Esophagus muscularis mucosa (tissue), 4 donors: ENCODE results near the gene DYNLT3. TPM values are rescaled to one million over a fixed set of nuclear protein-coding genes. Genes with fewer than 3 reads are reported as not detected.

Source experiments
- DNase-seq: peaks from one replicate; pipeline ENCODE4 v3.0.0-alpha.2; 2017; ENCODE audit errors: extremely low spot score
- H3K27ac ChIP-seq, 4 donors: fragments of 200-600 bp; sonication (generic); replicated peaks in 1 of 4; 1 replicate in 3 of 4; 2 replicates in 1 of 4; pipeline ENCODE4 v1.5.1; 2016 to 2019; ENCODE audit warnings: mild to moderate bottlenecking in 1 of 4
- H3K27me3 ChIP-seq, 4 donors: fragments of 200-600 bp; sonication (generic); one replicate each; pipeline versions ENCODE4 v1.5.1 to v1.6.0; 2016 to 2019
- H3K36me3 ChIP-seq, 4 donors: fragments of 200-600 bp; sonication (generic); one replicate each; pipeline ENCODE4 v1.5.1; 2016 to 2019
- H3K4me1 ChIP-seq, 4 donors: fragments of 200-600 bp; sonication (generic); one replicate each; pipeline ENCODE4 v1.5.1; 2016 to 2019
- H3K4me3 ChIP-seq, 4 donors: fragments of 200-600 bp; sonication (generic); 1 replicate in 2 of 4; 2 replicates in 2 of 4; pipeline ENCODE4 v1.5.1; 2016 to 2019; ENCODE audit warnings: mild to moderate bottlenecking in 4 of 4, moderate library complexity in 1 of 4
- H3K9me3 ChIP-seq, 4 donors: fragments of 200-600 bp; sonication (generic); 1 replicate in 3 of 4; 2 replicates in 1 of 4; pipeline ENCODE4 v1.5.1; 2016 to 2019
- EP300 ChIP-seq: sonication (generic); formaldehyde crosslinking; IDR thresholded peaks from one replicate; pipeline ENCODE4 v1.6.1; 2017; ENCODE audit warnings: antibody characterized with exemption
- POLR2A ChIP-seq: fragments of 450-650 bp; IDR thresholded peaks from one replicate; pipeline ENCODE4 v1.6.1; 2017; ENCODE audit warnings: antibody characterized with exemption, moderate library complexity, mild to moderate bottlenecking, low read depth
- intact Hi-C: fragments of 100-400 bp; cut with DNase I; formaldehyde crosslinking; loops from one replicate; pipeline ENCODE4 v1.15.1; 2023
- small RNA-seq, 3 donors: library from RNA; depleted of rRNA; stranded (forward); fragments of <200 nt; gene quantifications; one replicate each; pipeline ENCODE3, GENCODE V24; 2016
- total RNA-seq, 4 donors: library from RNA; depleted of rRNA; stranded (reverse); fragments of >200 nt; gene quantifications; one replicate each; pipeline versions ENCODE4 v1.1.0 to v1.2.1, GENCODE V29; 2016

DYNLT3 gene
- total RNA-seq, 4 donors from 2014 or later: 37.7 to 55.7 (median 49.9) TPM

DNA sequence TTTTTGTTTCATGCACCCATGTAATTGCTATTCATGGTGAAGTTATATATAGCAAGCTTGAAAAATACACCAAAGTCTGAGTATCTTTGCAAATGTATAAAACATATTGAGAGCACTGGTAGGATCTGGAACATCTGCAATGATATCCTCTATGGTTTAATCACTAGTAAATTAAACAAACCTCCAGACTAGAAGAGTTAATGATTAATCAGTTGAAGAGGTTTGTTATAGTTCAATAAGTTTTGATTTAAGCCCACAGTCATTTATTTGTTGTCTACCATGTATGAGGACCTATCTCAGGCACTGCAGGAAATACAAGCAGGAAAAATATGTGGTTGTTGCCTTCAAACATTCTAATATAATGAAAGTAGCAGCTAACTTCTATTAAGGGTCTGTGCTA is 51.1 kb downstream of the DYNLT3 start:
- H3K9me3 ChIP-seq: no peaks in the 10 kb centered on the region
- H3K27ac ChIP-seq: no peak overlapping the region
- TF ChIP-seq POLR2A: no peak
- TF ChIP-seq EP300: no peak
- H3K4me1 ChIP-seq: no peaks in the 10 kb centered on the region
- intact Hi-C loops: no loop called here
- no peaks in the 10 kb centered on the region for H3K27me3 ChIP-seq
- H3K36me3 ChIP-seq: no peaks in the 10 kb centered on the region
- DNase-seq: no peak
- no peak overlapping the region for H3K4me3 ChIP-seq

Small RNA genes lying within 50 kb of the gene (small RNA-seq; reads per million reads assigned to genes)
- 0 reads per million in 3 donors for gene RNU6-49P

Other genes starting within 250 kb of the DYNLT3 start
- 10 to 100 TPM in 2 of 4 donors, 1 to 10 TPM in 2; 8.4 to 11.9 (median 9.9) TPM for gene XK, start 161.8 kb downstream of the DYNLT3 start, total RNA-seq
- 10 to 100 TPM; 11.4 to 24.5 (median 14.0) TPM for gene CYBB, start 67.5 kb downstream of the DYNLT3 start, total RNA-seq
- gene SYTL5, start 159.0 kb upstream of the DYNLT3 start, total RNA-seq: not detected